H1 (cell line): ENCODE data around the gene SRPRB.

Experiments
- CTCF ChIP-seq, 3 experiments: IDR thresholded peaks; 1 replicate in 2 of 3; 2 replicates in 1 of 3; pipeline versions ENCODE4 v1.5.1 to v1.6.1; 2011; ENCODE audit warnings: low read length in 3 of 3, mild to moderate bottlenecking in 3 of 3, inconsistent platforms in 2 of 3, low read depth in 1 of 3, moderate library complexity in 1 of 3; ENCODE audit not compliant: insufficient read depth in 1 of 3; ENCODE audit errors: control extremely low read depth in 1 of 3
- EP300 ChIP-seq, 2 experiments: IDR thresholded peaks; 1 replicate in 1 of 2; 2 replicates in 1 of 2; pipeline ENCODE4 v1.6.1; 2011 to 2012; ENCODE audit warnings: low read depth in 2 of 2, low read length in 2 of 2, mild to moderate bottlenecking in 2 of 2, borderline replicate concordance in 1 of 2, inconsistent platforms in 1 of 2, moderate library complexity in 1 of 2
- GTF2F1 ChIP-seq: IDR thresholded peaks from 2 replicates; pipeline ENCODE4 v1.6.1; 2012; ENCODE audit warnings: low read depth, low read length, improper control_type of control experiment, borderline replicate concordance
- HDAC2 ChIP-seq, 2 experiments: fragments of 300-600 bp in 1 of 2; sonication (generic) in 1 of 2; IDR thresholded peaks; 2 replicates each; pipeline ENCODE4 v1.6.1; 2011 to 2012; ENCODE audit warnings: low read depth in 2 of 2, low read length in 2 of 2, mild to moderate bottlenecking in 2 of 2, moderate library complexity in 2 of 2, borderline replicate concordance in 1 of 2, inconsistent platforms in 1 of 2
- POLR2A ChIP-seq, 2 experiments: IDR thresholded peaks; 1 replicate in 1 of 2; 2 replicates in 1 of 2; pipeline ENCODE4 v1.6.1; 2011; ENCODE audit warnings: low read depth in 2 of 2, low read length in 2 of 2, mild to moderate bottlenecking in 2 of 2; ENCODE audit errors: control extremely low read depth in 1 of 2
- RBBP5 ChIP-seq: IDR thresholded peaks from 2 replicates; pipeline ENCODE4 v1.7.1; 2012; ENCODE audit warnings: low read depth, mild to moderate bottlenecking, inconsistent platforms, low read length, moderate library complexity, borderline replicate concordance
- SIX5 ChIP-seq: IDR thresholded peaks from 2 replicates; pipeline ENCODE4 v1.6.1; 2011; ENCODE audit warnings: mild to moderate bottlenecking, low read depth, low read length
- TAF1 ChIP-seq: IDR thresholded peaks from 2 replicates; pipeline ENCODE4 v1.6.1; 2011; ENCODE audit warnings: mild to moderate bottlenecking, low read depth, low read length
- TCF12 ChIP-seq: IDR thresholded peaks from 2 replicates; pipeline ENCODE4 v1.6.1; 2011; ENCODE audit warnings: low read depth, mild to moderate bottlenecking, low read length
- ZNF274 ChIP-seq: IDR thresholded peaks from 2 replicates; pipeline ENCODE4 v1.7.0; 2012; ENCODE audit warnings: low read length, borderline replicate concordance; ENCODE audit errors: extremely low read depth

DNA sequence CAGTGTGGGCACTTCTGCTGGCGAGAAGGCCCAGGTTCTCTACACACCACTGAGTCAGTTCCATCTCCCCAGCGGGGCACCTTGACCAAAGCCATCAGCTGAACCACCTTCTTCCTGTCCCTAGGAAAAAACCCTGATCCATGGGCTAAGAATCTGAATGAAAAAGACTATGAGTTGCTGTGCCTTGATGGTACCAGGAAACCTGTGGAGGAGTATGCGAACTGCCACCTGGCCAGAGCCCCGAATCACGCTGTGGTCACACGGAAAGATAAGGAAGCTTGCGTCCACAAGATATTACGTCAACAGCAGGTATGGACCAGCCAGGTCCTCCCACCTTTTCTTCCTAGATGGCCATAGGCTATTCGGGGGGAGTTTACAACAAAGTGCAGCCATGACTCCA is 30.3 kb upstream of the SRPRB start:
- TF ChIP-seq TCF12 (no peak), EP300 (IDR thresholded peaks at IDR 0.05; ENCODE audit: borderline replicate concordance in 1 of 2, low read depth in 2 of 2, low read length in 2 of 2) (no peak), HDAC2 (IDR thresholded peaks at IDR 0.05; ENCODE audit: borderline replicate concordance in 1 of 2, low read depth in 2 of 2, low read length in 2 of 2) (no peak), CTCF (IDR thresholded peaks at IDR 0.05; ENCODE audit: control extremely low read depth in 1 of 3, insufficient read depth in 1 of 3, low read depth in 1 of 3, low read length in 3 of 3) (no peak), TAF1 (no peak), RBBP5 (no peak), ZNF274 (no peak), GTF2F1 (no peak), POLR2A (IDR thresholded peaks at IDR 0.05; ENCODE audit: control extremely low read depth in 1 of 2, low read depth in 2 of 2, low read length in 2 of 2) (no peak), SIX5 (no peak)
